ENCODE results near the gene CYLC1.

CYLC1 gene

DNA sequence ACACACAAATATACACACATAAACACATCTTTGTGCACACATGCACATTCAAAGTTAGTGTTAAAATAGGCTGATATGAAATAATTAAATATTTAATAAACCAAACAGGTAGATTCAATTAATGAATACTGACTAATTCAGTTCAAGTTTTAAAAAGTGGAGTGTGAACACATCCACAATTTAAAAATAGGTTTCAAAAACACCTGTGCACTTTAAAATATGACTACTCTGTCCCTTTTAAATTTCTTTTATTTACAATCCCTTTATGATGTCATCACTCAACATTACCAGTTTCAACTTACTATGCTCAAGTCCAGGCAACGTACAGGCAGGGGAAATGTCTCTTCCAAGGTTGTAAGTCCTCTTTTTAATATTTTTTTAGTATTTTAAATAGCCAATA is at the start of gene CYLC1:
Gene CYLC1 (plus strand): TSS at position 301 of the 400 bp plus-strand sequence. CDS start 37 bp downstream, at position 338.
- DNase-seq (ENCODE audit: low spot score) = no peak

DNA sequence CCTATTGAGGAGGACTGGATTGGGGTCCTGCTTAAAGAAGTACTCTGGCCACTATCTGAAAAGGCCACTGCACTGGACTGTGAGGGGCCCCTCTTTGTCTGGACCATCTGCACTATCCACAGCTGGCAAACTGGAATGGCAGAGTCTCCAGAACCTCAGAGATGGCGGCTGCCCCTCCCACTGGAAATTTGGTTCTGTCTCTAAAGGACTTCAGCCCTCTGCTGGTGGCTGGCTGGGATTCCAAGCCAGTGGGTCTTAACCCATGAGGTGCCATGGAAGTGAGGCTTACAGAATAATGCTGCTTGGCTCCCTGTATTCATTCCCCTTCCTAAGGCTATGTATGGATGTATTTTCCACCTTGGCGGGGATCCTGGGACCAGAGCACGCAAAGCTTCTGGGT is 41.6 kb upstream of the CYLC1 start:
- DNase-seq (ENCODE audit: low spot score) = no peak

DNA sequence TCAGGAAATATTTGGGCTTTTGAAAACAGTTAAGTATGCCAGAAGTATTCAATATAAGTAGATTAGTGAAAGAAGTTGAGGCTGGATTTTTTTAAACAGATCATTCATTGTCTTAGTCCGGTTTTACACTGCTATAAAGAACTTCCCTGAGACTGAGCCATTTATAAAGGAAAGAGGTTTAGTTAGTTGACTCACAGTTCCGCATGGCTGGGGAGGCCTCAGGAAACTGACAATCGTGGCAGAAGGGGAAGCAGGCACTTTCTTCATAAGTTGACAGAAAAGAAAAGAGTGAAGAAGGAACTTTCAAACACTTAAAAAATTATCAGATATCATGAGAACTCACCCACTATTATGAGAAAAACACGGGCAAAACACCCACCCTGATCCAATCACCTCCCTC is 31.1 kb upstream of the CYLC1 start:
- no peak for DNase-seq (ENCODE audit: low spot score)

- DNase-seq (ENCODE audit: low spot score) = peak; percentile 75
Observed at GRCh38 chrX:83845397-83845796, 15.5 kb upstream of the CYLC1 start.

DNA sequence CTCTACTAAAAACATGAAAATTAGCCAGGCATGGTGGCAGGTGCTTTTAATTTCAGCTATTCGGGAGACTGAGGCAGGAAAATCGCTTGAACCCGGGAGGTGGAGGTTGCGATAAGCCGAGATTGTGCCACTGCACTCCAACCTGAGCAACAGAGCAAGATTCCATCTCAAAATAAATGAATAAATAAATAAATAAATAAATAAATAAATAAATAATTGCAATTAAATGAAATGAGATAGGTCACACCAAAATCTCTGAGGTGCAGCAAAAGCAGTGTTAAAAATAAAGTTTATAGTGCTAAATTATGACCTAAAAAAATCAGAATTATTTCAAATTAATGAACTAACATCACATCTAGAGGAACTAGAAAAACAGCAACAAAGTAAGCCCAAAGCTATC is 13.6 kb upstream of the CYLC1 start:
- DNase-seq (ENCODE audit: low spot score) = no peak

DNA sequence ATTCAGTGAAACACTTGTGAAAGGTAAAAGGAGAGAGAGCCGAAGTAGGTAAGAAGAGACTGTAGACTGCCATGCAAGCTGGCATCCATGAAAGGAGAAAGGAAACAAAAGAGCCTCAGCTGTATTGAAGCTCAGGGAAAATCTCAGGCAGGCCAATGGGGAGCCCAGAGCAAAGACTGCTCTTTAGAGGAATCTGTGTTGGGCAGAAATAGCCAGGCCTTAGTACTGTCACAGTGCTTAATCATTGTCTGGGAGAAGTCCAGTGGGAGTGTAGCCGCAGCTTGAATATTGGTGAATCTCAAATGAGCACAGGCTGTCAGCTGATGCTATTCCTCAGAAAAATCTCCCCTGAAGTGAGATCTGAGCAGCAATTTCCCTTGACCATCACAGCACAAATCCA is 27.6 kb downstream of the CYLC1 start:
- DNase-seq (ENCODE audit: low spot score) = no peak

DNA sequence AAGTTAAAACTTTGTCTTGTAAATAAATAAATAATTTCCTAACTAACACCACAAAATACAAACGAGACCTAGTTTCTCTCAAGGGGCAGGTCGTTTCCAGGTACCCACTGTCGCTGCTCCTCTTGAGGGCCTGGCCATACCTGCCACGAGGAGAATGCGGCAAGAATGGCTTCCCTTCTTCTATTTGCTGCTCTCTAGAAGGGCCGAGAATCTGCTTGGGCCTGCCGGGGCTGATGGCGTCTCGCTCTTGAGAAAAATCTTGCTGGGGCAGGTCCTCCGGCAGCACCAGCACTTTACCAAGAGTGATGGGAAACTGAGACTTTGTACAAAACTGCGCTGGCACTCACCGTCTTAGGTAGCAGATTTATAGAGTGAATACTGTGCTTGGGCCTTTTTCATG is 31.5 kb downstream of the CYLC1 start:
- no peak for DNase-seq (ENCODE audit: low spot score)

GRCh38 chrX:83906921-83907320 is 46.0 kb downstream of the CYLC1 start:
- DNase-seq (ENCODE audit: low spot score) = no peak

DNA sequence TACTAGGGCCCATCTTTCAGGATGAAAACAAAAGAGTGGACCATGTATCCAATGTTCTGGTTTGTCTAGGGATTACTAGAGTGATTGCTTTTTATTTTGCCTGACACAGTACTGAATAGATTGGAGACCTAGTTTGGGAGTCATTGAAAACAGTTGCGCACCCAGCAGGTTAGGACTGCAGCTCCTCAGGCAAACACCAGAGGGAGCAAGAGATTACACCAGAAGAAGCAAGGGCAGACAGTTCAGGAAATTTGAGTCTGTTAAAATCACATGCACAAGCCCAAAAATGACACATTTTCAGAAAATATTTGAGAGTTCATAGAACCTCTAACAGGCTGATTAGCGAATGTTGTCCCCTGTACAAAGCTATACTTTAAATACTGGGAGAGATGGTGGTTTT is 55.6 kb downstream of the CYLC1 start:
- peak; percentile 58 for DNase-seq (ENCODE audit: low spot score)

GRCh38 chrX:83934220-83934619 is 73.3 kb downstream of the CYLC1 start:
- peak; percentile 43 for DNase-seq (ENCODE audit: low spot score)

Data from RKO (cell line).